Esophagus muscularis mucosa (tissue), 4 donors: Measurements from ENCODE around the gene UNC5B. TPM values are rescaled to one million over a fixed set of nuclear protein-coding genes. Genes with fewer than 3 reads are reported as not detected.

Experiments
- DNase-seq: peaks from one replicate; pipeline ENCODE4 v3.0.0-alpha.2; 2017; ENCODE audit errors: extremely low spot score
- H3K27ac ChIP-seq, 4 donors: fragments of 200-600 bp; sonication (generic); replicated peaks in 1 of 4; 1 replicate in 3 of 4; 2 replicates in 1 of 4; pipeline ENCODE4 v1.5.1; 2016 to 2019; ENCODE audit warnings: mild to moderate bottlenecking in 1 of 4
- H3K27me3 ChIP-seq, 4 donors: fragments of 200-600 bp; sonication (generic); one replicate each; pipeline versions ENCODE4 v1.5.1 to v1.6.0; 2016 to 2019
- H3K36me3 ChIP-seq, 4 donors: fragments of 200-600 bp; sonication (generic); one replicate each; pipeline ENCODE4 v1.5.1; 2016 to 2019
- H3K4me1 ChIP-seq, 4 donors: fragments of 200-600 bp; sonication (generic); one replicate each; pipeline ENCODE4 v1.5.1; 2016 to 2019
- H3K4me3 ChIP-seq, 4 donors: fragments of 200-600 bp; sonication (generic); 1 replicate in 2 of 4; 2 replicates in 2 of 4; pipeline ENCODE4 v1.5.1; 2016 to 2019; ENCODE audit warnings: mild to moderate bottlenecking in 4 of 4, moderate library complexity in 1 of 4
- H3K9me3 ChIP-seq, 4 donors: fragments of 200-600 bp; sonication (generic); 1 replicate in 3 of 4; 2 replicates in 1 of 4; pipeline ENCODE4 v1.5.1; 2016 to 2019
- CTCF ChIP-seq, 3 experiments: fragments of 200-600 bp in 2 of 3; fragments of 450-650 bp in 1 of 3; sonication (generic) in 2 of 3; IDR thresholded peaks; one replicate each; pipeline ENCODE4 v1.5.1; 2017 to 2019; ENCODE audit warnings: antibody characterized with exemption in 3 of 3, mild to moderate bottlenecking in 2 of 3, moderate library complexity in 1 of 3
- EP300 ChIP-seq: sonication (generic); formaldehyde crosslinking; IDR thresholded peaks from one replicate; pipeline ENCODE4 v1.6.1; 2017; ENCODE audit warnings: antibody characterized with exemption
- POLR2A ChIP-seq: fragments of 450-650 bp; IDR thresholded peaks from one replicate; pipeline ENCODE4 v1.6.1; 2017; ENCODE audit warnings: antibody characterized with exemption, moderate library complexity, mild to moderate bottlenecking, low read depth
- POLR2AphosphoS5 ChIP-seq, 2 donors: sonication (generic); formaldehyde crosslinking; IDR thresholded peaks; one replicate each; pipeline ENCODE4 v1.6.1; 2017; ENCODE audit warnings: antibody characterized with exemption in 2 of 2
- WGBS: methylation state at CpG from one replicate; pipeline ENCODE4 v1.1.5; 2018; 5-methylcytosine and 5-hydroxymethylcytosine counted together
- intact Hi-C: fragments of 100-400 bp; cut with DNase I; formaldehyde crosslinking; loops from one replicate; pipeline ENCODE4 v1.15.1; 2023
- total RNA-seq, 4 donors: library from RNA; depleted of rRNA; stranded (reverse); fragments of >200 nt; gene quantifications; one replicate each; pipeline versions ENCODE4 v1.1.0 to v1.2.1, GENCODE V29; 2016

UNC5B gene
- total RNA-seq, 4 donors from 2014 or later, result 2.1 to 3.7 (median 2.8) TPM

- no peaks in the 10 kb centered on the region for H3K9me3 ChIP-seq
- DNase-seq, result no peak
- H3K36me3 ChIP-seq, result peaks cover 0 to 38% (median 3%) of the 10 kb centered on the region in 4 donors
- no peaks in the 10 kb centered on the region for H3K4me1 ChIP-seq
- intact Hi-C loops, result no loop called here
- H3K27ac ChIP-seq, result no peak overlapping the region
- no peak overlapping the region for H3K4me3 ChIP-seq
- TF ChIP-seq EP300 (no peak), POLR2AphosphoS5 (IDR thresholded peaks at IDR 0.05) (no peak), POLR2A (no peak), CTCF (IDR thresholded peaks at IDR 0.05) (no peak)
- 100% methylated on average over 2 of the region's 2 CpGs for WGBS
- H3K27me3 ChIP-seq, result no peaks in the 10 kb centered on the region
Measured at GRCh38 chr10:71282323-71282680, 69.9 kb downstream of the UNC5B start.

- no peak for TF ChIP-seq EP300
- TF ChIP-seq POLR2A, result no peak
- TF ChIP-seq CTCF (IDR thresholded peaks at IDR 0.05), result no peak
- TF ChIP-seq POLR2AphosphoS5 (IDR thresholded peaks at IDR 0.05), result no peak
- H3K27ac ChIP-seq, result no peak overlapping the region
- H3K4me1 ChIP-seq, result no peaks in the 10 kb centered on the region
- H3K36me3 ChIP-seq, result peaks cover 0 to 49% (median 10%) of the 10 kb centered on the region in 4 donors
- DNase-seq, result no peak
- H3K9me3 ChIP-seq, result no peaks in the 10 kb centered on the region
- no peaks in the 10 kb centered on the region for H3K27me3 ChIP-seq
- 100% methylated on average over 2 of the region's 6 CpGs for WGBS
- no peak overlapping the region for H3K4me3 ChIP-seq
- intact Hi-C loops, result no loop called here
Measured at GRCh38 chr10:71283410-71283809, 71.0 kb downstream of the UNC5B start.

DNA sequence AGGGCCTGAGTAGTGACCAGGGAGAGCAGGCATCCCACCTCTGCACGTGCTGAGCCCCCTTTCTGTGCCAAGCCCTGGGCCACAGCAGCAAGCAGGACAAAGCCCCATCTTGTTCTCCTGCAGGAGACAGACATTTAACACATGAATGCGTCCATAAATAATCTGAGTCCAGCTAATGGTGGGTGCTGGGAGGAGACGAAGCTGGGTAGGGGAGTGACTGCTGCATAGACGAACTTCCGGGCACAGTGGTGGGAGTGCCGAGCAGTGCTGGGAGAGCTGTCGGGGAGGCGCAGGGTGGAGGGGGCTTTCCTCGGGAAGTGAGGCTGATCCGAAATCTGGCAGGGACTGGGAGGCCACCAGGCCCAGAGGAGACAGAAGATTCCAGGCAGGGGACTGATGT, 71.5 kb downstream of the UNC5B start:
- no peak for DNase-seq
- TF ChIP-seq CTCF (IDR thresholded peaks at IDR 0.05) (no peak), POLR2A (no peak), EP300 (no peak), POLR2AphosphoS5 (IDR thresholded peaks at IDR 0.05) (no peak)
- Histone ChIP-seq H3K4me1 (no peaks in the 10 kb centered on the region), H3K36me3 (peaks cover 0 to 52% (median 11%) of the 10 kb centered on the region in 4 donors), H3K27me3 (no peaks in the 10 kb centered on the region), H3K4me3 (no peak overlapping the region), H3K9me3 (no peaks in the 10 kb centered on the region), H3K27ac (no peak overlapping the region)
- 88% methylated on average over 10 of the region's 10 CpGs for WGBS
- intact Hi-C loops, result no loop called here

- no peak for TF ChIP-seq EP300
- TF ChIP-seq POLR2A, result no peak
- no peak for TF ChIP-seq CTCF (IDR thresholded peaks at IDR 0.05)
- no peak for TF ChIP-seq POLR2AphosphoS5 (IDR thresholded peaks at IDR 0.05)
- H3K4me1 ChIP-seq, result no peaks in the 10 kb centered on the region
Measured at GRCh38 chr10:71284544-71285179, 72.3 kb downstream of the UNC5B start.

DNA sequence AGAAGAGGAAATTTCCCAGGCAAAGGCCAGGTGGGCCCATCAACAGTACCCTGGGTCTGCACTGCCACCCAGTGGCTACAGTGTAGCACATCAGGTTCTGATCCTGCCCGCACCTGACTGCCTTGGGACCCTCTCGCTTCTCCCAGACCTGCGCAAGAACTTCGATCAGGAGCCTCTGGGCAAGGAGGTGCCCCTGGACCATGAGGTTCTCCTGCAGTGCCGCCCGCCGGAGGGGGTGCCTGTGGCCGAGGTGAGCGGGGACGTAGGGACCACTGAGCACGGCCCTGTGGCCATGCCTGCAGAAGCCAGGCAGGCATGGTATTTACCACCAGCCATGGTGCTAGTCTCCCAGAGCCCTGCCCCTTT, 72.8 kb downstream of the UNC5B start:
- Histone ChIP-seq H3K27me3 (no peaks in the 10 kb centered on the region), H3K36me3 (peaks cover 0 to 49% (median 11%) of the 10 kb centered on the region in 4 donors), H3K4me1 (peaks cover 0 to 3% (median 0%) of the 10 kb centered on the region in 4 donors), H3K27ac (no peak overlapping the region), H3K4me3 (no peak overlapping the region), H3K9me3 (no peaks in the 10 kb centered on the region)
- DNase-seq, result no peak
- intact Hi-C loops, result loop anchor here (5.0 kb wide), 1 partner anchor 78 kb away; no protein-coding TSS in a partner anchor
- TF ChIP-seq POLR2AphosphoS5 (IDR thresholded peaks at IDR 0.05), result no peak
- no peak for TF ChIP-seq EP300
- TF ChIP-seq CTCF (IDR thresholded peaks at IDR 0.05), result peak; percentile 67 to 74 (median 71)
- no peak for TF ChIP-seq POLR2A
- 56% methylated on average over 5 of the region's 11 CpGs for WGBS

More at GRCh38 chr10:71284544-71285179, 72.3 kb downstream of the UNC5B start:
- Histone ChIP-seq H3K27me3 (no peaks in the 10 kb centered on the region), H3K4me3 (no peak overlapping the region), H3K9me3 (no peaks in the 10 kb centered on the region), H3K36me3 (peaks cover 0 to 52% (median 11%) of the 10 kb centered on the region in 4 donors), H3K27ac (no peak overlapping the region)
- DNase-seq, result no peak
- intact Hi-C loops, result loop anchor here (5.0 kb wide), 1 partner anchor 77 kb away; no protein-coding TSS in a partner anchor
- WGBS, result 89% methylated on average over 14 of the region's 19 CpGs
